H1 (cell line): ENCODE measurements around the gene GNA12. TPM values are rescaled to one million over a fixed set of nuclear protein-coding genes. Genes with fewer than 3 reads are reported as not detected.

Source experiments
- CTCF ChIA-PET: fragments of 300-600 bp; sonication (Branson Sonifier 250); formaldehyde crosslinking; loops from one replicate; lab custom pipeline; 2021; ENCODE audit not compliant: partially characterized antibody; lab: Charles Lee
- POLR2A ChIA-PET: fragments of 300-600 bp; sonication (Branson Sonifier 250); formaldehyde crosslinking; loops from one replicate; lab custom pipeline; 2021; ENCODE audit warnings: inconsistent platforms; ENCODE audit not compliant: partially characterized antibody; lab: Charles Lee
- DNase-seq, 2 experiments: peaks; one replicate each; pipeline versions ENCODE4 v3.0.0 to v3.0.0-alpha.2; 2010 to 2022; ENCODE audit warnings: low spot score in 2 of 2, low read depth in 1 of 2, mixed read lengths in 1 of 2
- FAIRE-seq: peaks from 2 replicates; lab custom pipeline; 2011; peaks lifted over from hg19 to GRCh38; lab: Jason Lieb, UNC
- H2AFZ ChIP-seq: 2 replicates; pipeline ENCODE4 v1.8.1; 2012; ENCODE audit warnings: low read length, inconsistent platforms
- H2AK5ac ChIP-seq: 2 replicates; pipeline ENCODE4 v1.6.1; 2013; ENCODE audit warnings: low read depth, low read length
- H2BK120ac ChIP-seq: replicated peaks from 2 replicates; pipeline ENCODE3; 2013; ENCODE audit warnings: low read depth, low read length, inconsistent platforms
- H2BK12ac ChIP-seq: 2 replicates; pipeline ENCODE4 v1.6.1; 2013; ENCODE audit warnings: low read depth, low read length
- H2BK15ac ChIP-seq: 2 replicates; pipeline ENCODE4 v1.6.1; 2013; ENCODE audit warnings: low read length
- H2BK20ac ChIP-seq: 2 replicates; pipeline ENCODE4 v1.6.1; 2013; ENCODE audit warnings: low read length
- H2BK5ac ChIP-seq: 2 replicates; pipeline ENCODE4 v1.6.1; 2013; ENCODE audit warnings: low read depth, low read length
- H3K14ac ChIP-seq: 2 replicates; pipeline ENCODE4 v1.6.1; 2013; ENCODE audit warnings: inconsistent platforms; ENCODE audit not compliant: insufficient read length
- H3K18ac ChIP-seq: 2 replicates; pipeline ENCODE4 v1.6.1; 2013; ENCODE audit warnings: low read length; ENCODE audit errors: extremely low read depth
- H3K23ac ChIP-seq: 2 replicates; pipeline ENCODE4 v1.6.1; 2013; ENCODE audit warnings: inconsistent platforms; ENCODE audit not compliant: insufficient read length
- H3K23me2 ChIP-seq: 2 replicates; pipeline ENCODE4 v1.6.1; 2013; ENCODE audit warnings: low read depth, low read length
- H3K27ac ChIP-seq: 2 replicates; pipeline ENCODE4 v1.6.1; 2011; ENCODE audit warnings: low read depth, low read length, inconsistent platforms
- H3K27me3 ChIP-seq, 4 experiments: replicated peaks in 1 of 4; 1 replicate in 1 of 4; 2 replicates in 3 of 4; pipeline versions ENCODE4 v1.6.1 to v1.8.1; 2011 to 2013; ENCODE audit warnings: low read length in 3 of 4, mild to moderate bottlenecking in 3 of 4, inconsistent platforms in 2 of 4, mixed read lengths in 2 of 4, moderate library complexity in 1 of 4; ENCODE audit not compliant: control insufficient read depth in 3 of 4, insufficient read depth in 3 of 4; ENCODE audit errors: extremely low read depth in 1 of 4
- H3K36me3 ChIP-seq, 4 experiments: 2 replicates each; pipeline versions ENCODE4 v1.6.1 to v1.8.1; 2011 to 2013; ENCODE audit warnings: mild to moderate bottlenecking in 4 of 4, low read length in 3 of 4, moderate library complexity in 2 of 4, control low read depth in 1 of 4, inconsistent platforms in 1 of 4; ENCODE audit not compliant: insufficient read depth in 4 of 4, control insufficient read depth in 2 of 4
- H3K4ac ChIP-seq: replicated peaks from 2 replicates; pipeline ENCODE3; 2013; ENCODE audit warnings: low read length, low read depth, mixed read lengths, inconsistent platforms; ENCODE audit not compliant: insufficient read length
- H3K4me1 ChIP-seq, 4 experiments: replicated peaks in 1 of 4; 1 replicate in 1 of 4; 2 replicates in 3 of 4; pipeline versions ENCODE4 v1.6.1 to v1.8.1; 2011 to 2013; ENCODE audit warnings: low read length in 3 of 4, inconsistent platforms in 2 of 4, mixed read lengths in 1 of 4; ENCODE audit not compliant: insufficient read depth in 4 of 4, control insufficient read depth in 3 of 4
- H3K4me2 ChIP-seq, 2 experiments: 2 replicates each; pipeline versions ENCODE4 v1.6.1 to v1.8.1; 2011 to 2013; ENCODE audit warnings: low read depth in 2 of 2, low read length in 2 of 2, control low read depth in 1 of 2, inconsistent platforms in 1 of 2, mild to moderate bottlenecking in 1 of 2; ENCODE audit not compliant: insufficient read depth in 1 of 2
- H3K4me3 ChIP-seq, 4 experiments: fragments of 200-600, 300-600 bp in 1 of 4; sonication (generic), shearing (Covaris generic), sonication (Bioruptor Twin) in 1 of 4; 2 replicates each; pipeline versions ENCODE4 v1.5.1 to v1.8.1; 2011 to 2016; ENCODE audit warnings: low read length in 4 of 4, low read depth in 3 of 4, control low read depth in 2 of 4, inconsistent platforms in 2 of 4, mild to moderate bottlenecking in 2 of 4, mixed read lengths in 1 of 4, moderate library complexity in 1 of 4; ENCODE audit not compliant: insufficient read depth in 2 of 4; ENCODE audit errors: extremely low read depth in 1 of 4
- H3K56ac ChIP-seq: replicated peaks from 2 replicates; pipeline ENCODE3; 2013; ENCODE audit warnings: low read depth, mild to moderate bottlenecking, mixed read lengths, low read length, inconsistent platforms; ENCODE audit not compliant: insufficient read length
- H3K79me1 ChIP-seq: 2 replicates; pipeline ENCODE4 v1.6.1; 2013; ENCODE audit warnings: low read depth, low read length, control low read depth
- H3K79me2 ChIP-seq, 2 experiments: 2 replicates each; pipeline versions ENCODE4 v1.6.1 to v1.8.1; 2012 to 2013; ENCODE audit warnings: low read length in 2 of 2, mild to moderate bottlenecking in 2 of 2, inconsistent platforms in 1 of 2; ENCODE audit not compliant: insufficient read depth in 2 of 2, control insufficient read depth in 1 of 2
- H3K9ac ChIP-seq, 4 experiments: replicated peaks in 1 of 4; 1 replicate in 1 of 4; 2 replicates in 3 of 4; pipeline versions ENCODE4 v1.6.1 to v1.8.1; 2011 to 2013; ENCODE audit warnings: low read depth in 3 of 4, low read length in 3 of 4, control low read depth in 2 of 4, mild to moderate bottlenecking in 2 of 4, moderate library complexity in 2 of 4, inconsistent platforms in 1 of 4; ENCODE audit errors: extremely low read depth in 1 of 4
- H3K9me3 ChIP-seq, 2 experiments: 2 replicates each; pipeline versions ENCODE4 v1.6.1 to v1.8.1; 2012 to 2013; ENCODE audit warnings: mild to moderate bottlenecking in 2 of 2, moderate library complexity in 2 of 2, control low read depth in 1 of 2, inconsistent platforms in 1 of 2, low read depth in 1 of 2, low read length in 1 of 2, mixed read lengths in 1 of 2; ENCODE audit not compliant: insufficient read depth in 2 of 2
- H4K20me1 ChIP-seq, 2 experiments: replicated peaks in 1 of 2; 2 replicates each; pipeline versions ENCODE3 to v1.8.1; 2011 to 2013; ENCODE audit warnings: inconsistent platforms in 2 of 2, low read length in 2 of 2, mild to moderate bottlenecking in 1 of 2; ENCODE audit not compliant: insufficient read depth in 2 of 2, control insufficient read depth in 1 of 2
- H4K5ac ChIP-seq: 2 replicates; pipeline ENCODE4 v1.6.1; 2013; ENCODE audit warnings: low read length, low read depth, mixed read lengths, inconsistent platforms; ENCODE audit not compliant: insufficient read length
- H4K8ac ChIP-seq: 2 replicates; pipeline ENCODE4 v1.8.0; 2013; ENCODE audit warnings: mild to moderate bottlenecking, moderate library complexity, low read length, inconsistent platforms; ENCODE audit not compliant: insufficient read depth; ENCODE audit errors: extremely low read depth
- H4K91ac ChIP-seq: replicated peaks from 2 replicates; pipeline ENCODE3; 2013; ENCODE audit warnings: low read length, mixed read lengths, inconsistent platforms; ENCODE audit not compliant: insufficient read length
- BACH1 ChIP-seq: IDR thresholded peaks from 2 replicates; pipeline ENCODE4 v1.6.1; 2012; ENCODE audit warnings: low read length, improper control_type of control experiment
- CHD1 ChIP-seq: IDR thresholded peaks from 2 replicates; pipeline ENCODE4 v1.6.1; 2012; ENCODE audit warnings: low read depth, low read length, improper control_type of control experiment
- E2F6 ChIP-seq: IDR thresholded peaks from 2 replicates; pipeline ENCODE4 v1.6.1; 2012; ENCODE audit warnings: inconsistent platforms
- EP300 ChIP-seq, 2 experiments: IDR thresholded peaks; 1 replicate in 1 of 2; 2 replicates in 1 of 2; pipeline ENCODE4 v1.6.1; 2011 to 2012; ENCODE audit warnings: low read depth in 2 of 2, low read length in 2 of 2, mild to moderate bottlenecking in 2 of 2, borderline replicate concordance in 1 of 2, inconsistent platforms in 1 of 2, moderate library complexity in 1 of 2
- EZH2 ChIP-seq: fragments of 200-600 bp; sonication (generic); IDR thresholded peaks from 2 replicates; pipeline ENCODE4 v1.7.1; 2012; ENCODE audit warnings: low read depth, mild to moderate bottlenecking, moderate library complexity, low read length, inconsistent platforms; ENCODE audit not compliant: severe bottlenecking
- GTF2F1 ChIP-seq: IDR thresholded peaks from 2 replicates; pipeline ENCODE4 v1.6.1; 2012; ENCODE audit warnings: low read depth, low read length, improper control_type of control experiment, borderline replicate concordance
- HDAC2 ChIP-seq, 2 experiments: fragments of 300-600 bp in 1 of 2; sonication (generic) in 1 of 2; IDR thresholded peaks; 2 replicates each; pipeline ENCODE4 v1.6.1; 2011 to 2012; ENCODE audit warnings: low read depth in 2 of 2, low read length in 2 of 2, mild to moderate bottlenecking in 2 of 2, moderate library complexity in 2 of 2, borderline replicate concordance in 1 of 2, inconsistent platforms in 1 of 2
- SAP30 ChIP-seq: fragments of 300-600 bp; sonication (generic); IDR thresholded peaks from 2 replicates; pipeline ENCODE4 v1.7.1; 2012; ENCODE audit warnings: low read length, moderate library complexity, mild to moderate bottlenecking, inconsistent platforms; ENCODE audit not compliant: insufficient read depth, insufficient replicate concordance
- SP4 ChIP-seq: IDR thresholded peaks from 2 replicates; pipeline ENCODE4 v1.6.1; 2012; ENCODE audit warnings: low read length, inconsistent platforms
- TAF7 ChIP-seq: optimal IDR thresholded peaks from 2 replicates; pipeline ENCODE3; 2011; ENCODE audit warnings: low read depth, mild to moderate bottlenecking, inconsistent platforms, low read length, moderate library complexity, borderline replicate concordance
- WGBS, 2 experiments: shearing (Covaris generic) in 1 of 2; methylation state at CpG; one replicate each; pipeline versions ENCODE4 v1.1.6 to v1.1.7; 2013 to 2015; ENCODE audit warnings: low lambda C conversion rate in 2 of 2, mixed read lengths in 2 of 2, inconsistent platforms in 1 of 2, low coverage in 1 of 2, missing lambda C conversion rate in 1 of 2; ENCODE audit not compliant: insufficient replicate concordance in 2 of 2, insufficient coverage in 1 of 2, insufficient read length in 1 of 2; ENCODE audit errors: extremely low coverage in 1 of 2, missing lambda C conversion rate in 1 of 2; 5-methylcytosine and 5-hydroxymethylcytosine counted together
- polyA plus RNA-seq, 7 experiments: library from polyadenylated mRNA; depleted of rRNA in 3 of 7; stranded (reverse) in 5 of 7; unstranded in 2 of 7; fragments of >200 nt in 5 of 7; fragments of 200-250 nt in 2 of 7; gene quantifications; 1 replicate in 5 of 7; 2 replicates in 1 of 7; 4 replicates in 1 of 7; pipeline versions ENCODE4 v1.2.1 to v1.2.3, GENCODE V29; 2011 to 2013; ENCODE audit warnings: missing spikeins in 2 of 7, mixed read lengths in 2 of 7
- total RNA-seq: library from RNA; stranded (reverse); fragmentation: NEBNext Ultra II Directional; extraction: Animal tissue kit (Norgen Biotek cat#: 25700); gene quantifications from 2 replicates; pipeline ENCODE4 v1.2.1, GENCODE V29; 2021

The GNA12 gene
- total and polyA plus RNA-seq, 2 of the 8 experiments (the other 6 are each of a cell fraction or from before 2014, with no cell fraction given) = 96.5 to 109 TPM

- Histone ChIP-seq H3K23ac (no peak overlapping the region), H2AK5ac (no peak overlapping the region), H3K9me3 (no peaks in the 10 kb centered on the region), H4K8ac (no peak overlapping the region), H3K27me3 (no peaks in the 10 kb centered on the region), H3K79me1 (no peaks in the 10 kb centered on the region; the same call in 1 of the 2 replicates), H3K4me1 (no peaks in the 10 kb centered on the region; a peak in 4 of 7 replicates), H4K91ac (no peak overlapping the region), H3K14ac (no peak overlapping the region), H3K9ac (no peak overlapping the region), H2AFZ (no peak overlapping the region), H3K18ac (no peak overlapping the region), H3K4me3 (no peak overlapping the region), H2BK12ac (no peak overlapping the region; the same call in 1 of the 2 replicates), H3K4ac (no peak overlapping the region), H3K56ac (no peak overlapping the region), H2BK5ac (no peak overlapping the region), H3K36me3 (peaks cover 0 to 9% (median 8%) of the 10 kb centered on the region in 4 experiments; a peak in 4 of 8 replicates), H3K79me2 (no peaks in the 10 kb centered on the region), H2BK20ac (no peak overlapping the region), H3K4me2 (no peak overlapping the region), H2BK120ac (no peak overlapping the region), H3K27ac (no peak overlapping the region), H4K20me1 (peaks cover 2 to 4% of the 10 kb centered on the region in 2 experiments), H3K23me2 (no peaks in the 10 kb centered on the region), H2BK15ac (no peak overlapping the region), H4K5ac (no peak overlapping the region)
- WGBS, 2 experiments = 97% methylated on average over 20 of the region's 20 CpGs; no CpG with 5 or more reads in 1 of the 2 experiments
- FAIRE-seq = no peak
- CTCF ChIA-PET = interaction anchor here (0.6 to 11.4 kb wide), 9 partner anchors 9 to 608 kb away, joined by 3 to 125 read pairs (median 3); no protein-coding TSS in a partner anchor
- DNase-seq = no peak
- POLR2A ChIA-PET = no interaction called here
- TF ChIP-seq TAF7 (no peak), SAP30 (no peak), CHD1 (no peak), HDAC2 (IDR thresholded peaks at IDR 0.05; ENCODE audit: borderline replicate concordance in 1 of 2, low read depth in 2 of 2, low read length in 2 of 2) (no peak), BACH1 (no peak), E2F6 (no peak), EZH2 (no peak), GTF2F1 (no peak), EP300 (IDR thresholded peaks at IDR 0.05; ENCODE audit: borderline replicate concordance in 1 of 2, low read depth in 2 of 2, low read length in 2 of 2) (no peak), SP4 (no peak)
These were observed 127.2 kb downstream of the GNA12 start for GRCh38 chr7:2716906-2717292.
